ENCODE results near the gene CTU2. TPM values are rescaled to one million over a fixed set of nuclear protein-coding genes. Genes with fewer than 3 reads are reported as not detected.

CTU2 gene
- polyA plus RNA-seq, 1 donor (not counting 4 experiments of a cell fraction or from before 2014, with no cell fraction given), result 6.3 TPM

DNA sequence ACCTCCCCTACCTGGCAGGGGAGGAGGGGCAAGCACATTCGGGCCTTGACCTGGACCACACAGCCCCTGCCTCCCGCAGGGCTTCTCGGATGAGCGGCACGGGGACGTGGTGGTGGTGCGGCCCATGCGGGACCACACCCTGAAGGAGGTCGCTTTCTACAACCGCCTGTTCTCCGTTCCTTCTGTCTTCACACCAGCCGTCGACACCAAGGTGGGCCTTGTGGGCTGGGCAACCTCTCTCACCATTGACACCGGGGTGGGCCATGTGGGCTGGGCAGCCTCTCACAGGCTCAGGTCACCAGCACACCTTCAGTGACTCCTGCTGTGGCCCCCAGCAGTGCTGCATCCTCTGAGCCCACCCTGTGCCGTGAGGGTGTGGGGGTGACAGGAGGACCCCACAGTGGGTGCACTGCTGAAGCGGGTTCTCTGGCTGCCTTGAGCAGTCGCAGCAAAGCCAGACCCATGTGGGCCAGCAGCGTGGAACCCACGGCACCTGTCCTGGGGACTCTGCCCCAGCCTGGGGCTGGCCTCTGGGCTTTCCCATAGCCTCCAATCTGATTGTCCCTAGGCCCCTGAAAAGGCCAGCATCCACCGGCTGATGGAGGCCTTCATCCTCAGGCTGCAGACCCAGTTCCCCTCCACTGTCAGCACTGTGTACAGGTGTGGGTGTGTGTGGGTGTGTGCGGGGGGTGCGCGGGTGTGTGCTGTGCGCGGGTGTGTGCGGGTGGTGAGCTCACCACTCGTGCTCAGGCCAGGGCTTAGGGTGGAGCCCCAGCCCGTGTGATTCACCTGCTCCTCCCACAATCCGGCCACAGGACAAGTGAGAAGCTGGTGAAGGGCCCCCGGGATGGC lies 7.5 kb downstream of the CTU2 start:
- no peak for FAIRE-seq
- no peak overlapping the region for H3K27ac ChIP-seq (ENCODE audit: control insufficient read depth, insufficient read depth, low read length)
- peaks cover 11% of the 10 kb centered on the region for H3K79me2 ChIP-seq (ENCODE audit: control insufficient read depth, insufficient read depth, low read length)
- H3K9ac ChIP-seq (ENCODE audit: control insufficient read depth, extremely low read depth, insufficient read depth, low read length), result no peak overlapping the region
- peaks cover 3% of the 10 kb centered on the region for H4K20me1 ChIP-seq (ENCODE audit: control insufficient read depth, extremely low read depth, insufficient read depth, low read length)
- dilution Hi-C loops (cut with MboI; ENCODE audit: extremely low pct_ligation_motif_present, low sequenced_read_pairs), result no loop called here
- H3K27me3 ChIP-seq (ENCODE audit: control insufficient read depth, extremely low read depth, insufficient read depth, low read length), result no peaks in the 10 kb centered on the region
- H3K4me2 ChIP-seq (ENCODE audit: control insufficient read depth, extremely low read depth, insufficient read depth, low read depth, low read length), result no peak overlapping the region
- H3K9me3 ChIP-seq (ENCODE audit: control insufficient read depth, low read depth, low read length), result no peaks in the 10 kb centered on the region
- H2AFZ ChIP-seq (ENCODE audit: control insufficient read depth, low read length), result no peak overlapping the region
- H3K36me3 ChIP-seq (ENCODE audit: control insufficient read depth in 2 of 2, extremely low read depth in 1 of 2, insufficient read depth in 2 of 2, low read length in 2 of 2), result peaks cover 49 to 50% of the 10 kb centered on the region in 2 experiments
- DNase-seq (ENCODE audit: low read depth, low spot score), result no peak
- no peaks in the 10 kb centered on the region for H3K4me1 ChIP-seq (ENCODE audit: control insufficient read depth, extremely low read depth, insufficient read depth, low read length)
- no peaks in the 10 kb centered on the region for H3K9me1 ChIP-seq (ENCODE audit: control insufficient read depth, extremely low read depth, insufficient read depth, low read length)
- H3K4me3 ChIP-seq (ENCODE audit: control insufficient read depth in 2 of 3, extremely low read depth in 1 of 3, insufficient read depth in 2 of 3, low read depth in 1 of 3, low read length in 3 of 3), result no peak overlapping the region
- TF ChIP-seq CTCF (optimal IDR thresholded peaks at IDR 0.05 in 1 of 3, IDR thresholded peaks at IDR 0.05 in 1 of 3, conservative IDR thresholded peaks at IDR 0.05 in 1 of 3; ENCODE audit: extremely low read depth in 1 of 3, insufficient read depth in 2 of 3, low read length in 3 of 3) (no peak), EZH2 (IDR thresholded peaks at IDR 0.05; ENCODE audit: low read length) (no peak)

GRCh38 chr16:88714420-88715302 lies 8.4 kb downstream of the CTU2 start:
- DNase-seq (ENCODE audit: low read depth, low spot score) (no peak), FAIRE-seq (no peak)
- no peak overlapping the region for H2AFZ ChIP-seq (ENCODE audit: control insufficient read depth, low read length)
- H4K20me1 ChIP-seq (ENCODE audit: control insufficient read depth, extremely low read depth, insufficient read depth, low read length), result peaks cover 3% of the 10 kb centered on the region
- H3K9ac ChIP-seq (ENCODE audit: control insufficient read depth, extremely low read depth, insufficient read depth, low read length), result no peak overlapping the region
- no peaks in the 10 kb centered on the region for H3K4me1 ChIP-seq (ENCODE audit: control insufficient read depth, extremely low read depth, insufficient read depth, low read length)
- H3K27me3 ChIP-seq (ENCODE audit: control insufficient read depth, extremely low read depth, insufficient read depth, low read length), result no peaks in the 10 kb centered on the region
- no peaks in the 10 kb centered on the region for H3K9me3 ChIP-seq (ENCODE audit: control insufficient read depth, low read depth, low read length)
- H3K27ac ChIP-seq (ENCODE audit: control insufficient read depth, insufficient read depth, low read length), result no peak overlapping the region
- H3K4me2 ChIP-seq (ENCODE audit: control insufficient read depth, extremely low read depth, insufficient read depth, low read depth, low read length), result no peak overlapping the region
- H3K79me2 ChIP-seq (ENCODE audit: control insufficient read depth, insufficient read depth, low read length), result peaks cover 5% of the 10 kb centered on the region
- dilution Hi-C loops (cut with MboI; ENCODE audit: extremely low pct_ligation_motif_present, low sequenced_read_pairs), result no loop called here
- no peak for TF ChIP-seq EZH2 (IDR thresholded peaks at IDR 0.05; ENCODE audit: low read length)
- H3K4me3 ChIP-seq (ENCODE audit: control insufficient read depth in 2 of 3, extremely low read depth in 1 of 3, insufficient read depth in 2 of 3, low read depth in 1 of 3, low read length in 3 of 3), result no peak overlapping the region
- H3K36me3 ChIP-seq (ENCODE audit: control insufficient read depth in 2 of 2, extremely low read depth in 1 of 2, insufficient read depth in 2 of 2, low read length in 2 of 2), result peaks cover 54 to 55% of the 10 kb centered on the region in 2 experiments
- no peaks in the 10 kb centered on the region for H3K9me1 ChIP-seq (ENCODE audit: control insufficient read depth, extremely low read depth, insufficient read depth, low read length)

All from keratinocyte (primary cell).